ENCODE results near the gene MED16.
"Not testable (repeated sequence)": the region's sequence is repeated elsewhere in the genome, so short reads cannot be mapped to it uniquely, and the experiment has no call there.

GRCh38 chr19:820212-820611 is 72.8 kb downstream of the MED16 start:
- TF ChIP-seq CTCF, POLR2A (IDR thresholded peaks at IDR 0.05): not testable (repeated sequence)
